NCI-H524 (cell line): ENCODE measurements around the gene TRMT10C.
"Not testable (repeated sequence)": the region's sequence is repeated elsewhere in the genome, so short reads cannot be mapped to it uniquely, and the experiment has no call there.

Source experiments
- DNase-seq, 2 experiments: peaks; one replicate each; lab custom pipeline; 2025; lab: John Stamatoyannopoulos, UW

TRMT10C gene

DNA sequence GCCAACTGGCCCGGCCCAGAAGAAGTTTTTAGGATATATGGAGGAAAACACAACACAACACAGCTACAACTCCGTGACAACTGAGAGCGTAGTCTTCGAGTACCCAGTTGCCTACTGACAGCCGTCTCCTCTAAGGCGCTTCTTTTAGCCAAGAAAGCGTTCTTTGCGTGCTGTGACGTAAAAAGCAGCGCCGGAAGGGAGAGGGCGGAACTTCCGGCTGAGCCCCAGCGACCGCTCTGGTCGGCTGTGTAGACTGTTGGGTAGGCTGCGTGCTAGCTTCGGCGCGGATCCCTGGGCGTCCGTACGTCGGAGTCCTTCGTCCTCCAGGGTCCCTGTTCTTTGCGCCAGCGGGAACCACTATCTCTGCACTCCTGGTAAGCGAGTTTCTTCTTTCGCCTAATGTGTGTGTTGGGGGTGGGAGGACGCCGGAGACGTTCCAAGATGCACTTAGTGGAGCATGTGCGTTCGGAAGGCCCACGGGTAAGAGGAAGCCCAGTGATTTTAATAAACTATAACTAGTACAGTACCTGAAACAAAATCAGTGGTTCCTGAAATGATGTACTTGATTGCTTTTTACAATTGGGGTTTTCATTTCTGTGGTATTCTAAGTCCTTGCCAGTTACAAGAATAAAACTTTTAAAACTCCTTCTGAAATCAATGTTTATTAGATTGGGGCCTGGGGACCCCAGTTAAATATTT, at the start of gene TRMT10C:
Gene TRMT10C, plus strand, starts transcription at position 239 of the 699 bp plus-strand sequence. CDS start 2,914 bp downstream, outside the sequence.
- DNase-seq: peak; percentile 88 to 94

DNA sequence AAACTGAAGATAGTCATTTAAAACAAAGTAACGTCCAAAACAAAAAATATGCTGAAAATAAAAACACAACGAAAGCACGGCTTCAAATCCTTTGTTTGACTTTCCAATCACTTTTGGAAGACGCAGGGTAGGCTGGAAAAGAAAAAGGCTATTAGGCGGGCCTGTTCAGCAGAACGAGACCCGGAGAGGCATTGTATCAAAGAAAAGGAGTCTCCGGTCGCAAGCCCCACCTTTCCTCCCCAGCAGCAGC, 49.3 kb upstream of the TRMT10C start:
- peak in 1 of 2 experiments; percentile 74 for DNase-seq

GRCh38 chr3:101512646-101513418, 48.8 kb upstream of the TRMT10C start, which contains the start of gene SENP7:
TSS of gene SENP7 (minus strand) at chr3:101513212. CDS start at chr3:101513130, 82 bp downstream.
- peak; percentile 85 to 89 for DNase-seq

- DNase-seq: no peak
Observed at GRCh38 chr3:101513419-101513986, 48.2 kb upstream of the TRMT10C start.

- no peak for DNase-seq
Observed at GRCh38 chr3:101518421-101518871, 43.2 kb upstream of the TRMT10C start.

DNA sequence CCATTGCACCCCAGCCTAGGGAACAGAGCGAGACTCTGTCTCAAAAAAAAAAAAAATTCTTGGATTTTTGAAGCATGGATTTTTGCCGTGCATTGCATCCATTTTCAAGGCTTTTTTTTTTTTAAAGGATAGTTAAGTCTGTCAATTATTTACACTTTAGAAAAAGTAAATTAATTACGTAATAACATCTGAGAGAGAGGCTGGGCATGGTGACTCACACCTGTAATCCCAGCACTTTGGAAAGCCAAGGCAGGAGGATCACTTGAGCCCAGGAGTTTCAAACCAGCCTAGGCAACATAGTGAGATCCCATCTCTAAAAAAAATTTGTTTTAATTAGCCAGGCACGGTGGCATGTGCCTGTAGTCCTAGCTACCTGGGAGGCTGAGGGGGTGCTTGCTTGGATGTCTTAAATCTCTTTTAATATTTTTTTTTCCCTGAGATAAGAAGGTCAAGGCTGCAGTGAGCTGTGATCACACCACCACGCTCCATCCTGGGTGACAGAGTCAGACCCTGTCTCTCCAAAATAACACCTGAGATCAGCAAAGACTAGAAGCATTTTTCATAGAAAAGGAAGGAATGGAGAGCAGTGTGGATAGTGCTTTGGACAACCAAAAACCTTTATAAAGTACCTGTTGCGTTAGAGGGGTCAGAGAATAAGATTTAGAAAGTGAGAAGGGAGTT, 41.8 kb upstream of the TRMT10C start:
- no peak for DNase-seq

DNA sequence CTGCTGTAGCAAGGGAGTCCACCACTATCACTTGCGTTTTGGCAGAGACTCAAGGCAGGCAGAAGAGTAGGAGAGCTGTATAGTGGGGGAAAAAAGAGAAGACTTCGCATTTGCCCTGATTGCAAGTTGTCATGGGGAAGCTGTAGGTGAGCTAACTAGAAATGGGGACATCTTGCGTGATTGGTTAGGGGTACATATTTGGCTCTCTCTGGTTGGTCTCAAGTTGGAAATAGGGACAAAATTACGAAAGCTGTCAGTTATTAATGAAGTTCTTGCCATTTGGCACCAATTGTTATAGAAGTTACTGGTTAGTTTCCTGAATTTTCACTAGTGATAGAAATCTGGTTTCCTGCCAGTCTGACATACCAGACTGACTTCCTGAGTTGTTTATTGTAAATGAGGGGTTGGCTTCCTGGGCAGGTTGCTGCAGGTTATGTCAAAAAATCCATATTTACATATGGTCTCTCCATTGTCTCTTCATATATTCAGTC, 40.4 kb upstream of the TRMT10C start:
- DNase-seq: no peak

GRCh38 chr3:101527441-101527840, 34.2 kb upstream of the TRMT10C start:
- no peak for DNase-seq

DNA sequence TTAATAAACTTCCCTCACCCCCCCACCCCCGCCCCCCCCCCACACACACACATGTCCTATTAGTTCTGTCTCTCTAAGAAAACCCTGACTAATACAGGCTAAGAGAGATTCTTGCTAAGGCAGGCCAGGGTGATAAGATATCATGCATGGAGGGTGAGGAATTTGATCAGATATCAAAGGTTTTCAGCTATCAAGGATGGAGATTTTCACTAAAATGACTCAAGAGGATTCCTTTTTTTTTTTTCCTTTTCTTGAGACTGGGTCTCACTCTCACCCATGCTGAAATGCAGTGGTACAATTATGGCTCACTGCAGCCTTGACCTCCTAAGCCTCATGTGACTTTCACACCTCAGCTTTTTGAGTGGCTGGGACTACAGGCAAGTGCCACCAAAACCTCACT, 33.8 kb upstream of the TRMT10C start:
- DNase-seq: no peak

- DNase-seq: no peak
Observed at GRCh38 chr3:101529816-101530685, 31.6 kb upstream of the TRMT10C start.

- DNase-seq: no peak
Observed at GRCh38 chr3:101530686-101531047, 31.0 kb upstream of the TRMT10C start.

GRCh38 chr3:101531473-101532086, 30.1 kb upstream of the TRMT10C start:
- no peak for DNase-seq

DNA sequence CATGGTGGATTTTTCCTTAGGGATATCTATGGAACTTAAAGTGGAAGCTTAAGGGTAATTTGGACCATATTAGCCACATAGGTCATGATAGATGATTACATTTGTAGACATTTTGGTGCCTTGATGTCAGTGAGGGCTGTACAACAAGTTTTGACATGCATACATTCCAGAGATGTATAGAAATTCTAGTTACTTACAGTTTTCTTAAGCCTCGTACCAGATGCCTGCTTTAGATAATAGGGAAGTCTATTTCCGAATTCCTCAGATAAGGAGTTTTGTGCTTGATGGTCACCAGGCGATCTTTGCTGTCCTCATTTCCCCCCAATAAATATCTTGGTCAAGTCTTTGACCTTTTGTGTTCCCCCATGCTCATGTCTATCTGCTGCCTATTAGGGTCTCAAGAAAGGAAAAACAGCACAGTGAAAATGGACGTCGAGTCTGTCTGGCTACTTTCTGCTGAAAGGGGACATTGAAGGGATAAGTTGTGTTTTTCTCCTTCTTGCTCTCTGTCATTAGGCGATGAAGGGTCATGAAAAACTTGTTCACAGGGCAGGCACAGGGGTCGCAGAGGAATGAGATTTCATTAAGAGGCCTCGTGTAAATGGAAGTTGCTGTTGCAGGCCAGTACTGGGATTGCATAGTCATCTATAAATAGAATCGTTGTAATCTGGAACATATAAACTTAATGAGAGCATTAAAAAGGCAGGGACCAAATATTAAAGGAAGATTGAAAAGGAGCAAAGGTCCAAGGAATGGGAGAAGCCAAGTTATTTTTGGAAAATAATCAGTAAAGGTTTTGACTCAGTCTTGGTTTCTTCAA, 28.7 kb upstream of the TRMT10C start:
- DNase-seq: no peak

DNA sequence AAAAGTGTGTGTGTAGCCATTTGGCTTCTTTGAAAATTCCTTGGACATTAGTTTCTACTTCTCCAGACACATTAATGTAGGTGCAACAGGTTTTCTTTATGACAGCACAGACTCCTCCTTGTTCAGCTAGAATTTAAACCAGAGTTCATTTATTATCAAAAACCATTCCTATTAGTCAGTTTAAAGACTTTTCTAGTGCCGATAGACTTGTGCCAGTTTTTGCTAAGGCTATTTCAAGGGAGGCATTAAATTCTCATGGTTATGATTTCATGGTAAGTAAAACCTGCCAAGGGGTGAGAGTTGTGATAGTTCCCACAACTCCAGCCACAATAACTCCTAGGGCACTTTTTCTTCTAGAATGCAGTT, 28.1 kb upstream of the TRMT10C start:
- no peak for DNase-seq

DNA sequence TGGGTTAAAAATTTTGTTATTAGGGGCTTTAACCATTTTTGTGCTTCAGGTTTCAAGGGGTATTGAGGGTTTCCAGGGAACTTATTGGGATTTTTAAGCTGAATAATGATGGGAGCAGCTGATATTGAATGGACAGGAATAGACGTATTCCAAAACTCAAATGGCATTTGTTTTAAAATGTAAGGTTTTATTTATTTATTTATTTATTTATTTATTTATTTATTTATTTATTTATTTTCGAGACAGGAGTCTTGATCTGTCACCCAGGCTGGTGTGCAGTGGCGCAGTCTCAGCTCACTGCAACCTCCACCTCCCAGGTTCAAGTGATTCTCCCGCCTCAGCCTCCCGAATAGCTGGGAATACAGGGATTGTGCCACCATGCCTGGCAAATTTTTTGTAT, 26.4 kb upstream of the TRMT10C start:
- no peak for DNase-seq

GRCh38 chr3:101536266-101536665, 25.4 kb upstream of the TRMT10C start:
- DNase-seq: no peak

- not testable (repeated sequence) for DNase-seq
Observed at GRCh38 chr3:101536955-101537354, 24.7 kb upstream of the TRMT10C start.

GRCh38 chr3:101542957-101543356, 18.7 kb upstream of the TRMT10C start:
- DNase-seq: no peak

DNA sequence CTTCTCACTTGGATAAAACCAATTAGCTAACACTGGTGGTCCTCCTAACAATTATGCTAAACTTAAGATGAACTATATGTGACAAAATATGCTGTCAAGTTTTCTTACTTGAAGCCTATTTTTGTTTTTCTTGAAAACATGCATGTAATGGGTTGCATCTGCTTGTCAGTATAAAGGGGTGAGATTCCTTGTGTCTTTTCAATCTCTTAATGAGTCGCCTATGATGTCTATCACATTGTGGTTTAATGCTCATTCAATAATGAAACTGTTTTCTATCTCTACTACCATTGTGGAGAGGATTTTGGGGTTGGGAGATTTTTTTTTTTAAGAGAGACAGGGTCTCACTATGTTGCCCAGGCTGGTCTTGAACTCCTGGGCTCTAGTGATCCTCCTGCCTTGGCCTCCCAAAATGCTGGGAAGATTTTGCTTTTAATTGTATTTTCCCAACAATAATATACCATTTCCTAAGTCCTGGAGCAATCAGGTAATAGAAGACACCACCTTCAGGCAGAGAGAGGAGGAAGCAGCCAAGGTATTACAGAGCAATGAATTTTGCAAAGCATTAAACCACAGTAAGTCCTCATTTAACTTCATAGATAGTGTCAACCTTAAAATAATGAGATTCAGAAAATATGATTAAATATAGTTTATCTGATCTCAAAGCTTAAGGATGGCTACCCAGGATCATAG, 17.4 kb upstream of the TRMT10C start:
- no peak for DNase-seq
